Measurements from ENCODE around the gene PIGM. TPM values are rescaled to one million over a fixed set of nuclear protein-coding genes. Genes with fewer than 3 reads are reported as not detected.

The PIGM gene
- total and polyA plus RNA-seq, 2 of the 13 experiments (the other 11 are each of a cell fraction or from before 2014, with no cell fraction given) = 3.4 to 4.6 TPM

DNA sequence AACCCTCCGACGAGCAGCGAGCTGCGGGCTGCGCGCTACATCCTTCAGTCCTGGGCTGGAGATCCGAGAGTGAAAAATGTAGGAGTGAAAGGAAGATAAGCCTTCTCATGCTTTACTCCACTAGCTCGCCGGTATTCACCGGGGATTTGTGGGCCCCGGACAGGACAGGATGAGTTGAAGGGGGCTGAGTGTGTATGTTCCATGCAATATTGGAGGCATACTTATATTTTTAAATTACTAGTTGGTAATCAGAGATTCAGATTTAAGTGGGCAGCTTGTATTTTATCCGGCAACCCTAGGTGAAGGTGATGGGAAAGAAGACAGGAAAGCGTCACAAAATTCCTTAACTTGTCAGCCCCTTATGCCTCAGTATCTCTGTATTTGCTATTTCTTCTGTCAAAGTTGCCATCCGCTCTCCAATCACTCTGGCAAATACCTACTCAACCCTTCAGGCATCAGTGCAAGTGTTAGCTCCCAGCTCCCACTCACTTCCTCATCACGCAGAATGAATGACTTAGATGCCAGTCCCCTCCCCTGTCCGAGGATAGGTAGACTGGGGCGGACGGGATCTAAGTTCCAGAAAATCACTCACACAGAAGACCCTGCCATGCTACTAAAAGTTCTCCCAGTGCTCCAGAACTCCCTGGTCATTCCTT is 503 bp upstream of the PIGM start (continued):
- TF ChIP-seq ZNF768 (CRISPR knock-in tag; IDR thresholded peaks at IDR 0.05) = no peak
- no peak for TF ChIP-seq YEATS4 (CRISPR knock-in tag; IDR thresholded peaks at IDR 0.05; ENCODE audit: borderline replicate concordance)
- no peak for TF ChIP-seq NCOA1 (CRISPR knock-in tag; IDR thresholded peaks at IDR 0.05)
- TF ChIP-seq ZFX (CRISPR knock-in tag; IDR thresholded peaks at IDR 0.05; ENCODE audit: low read depth) = peak; percentile 33; the same call in 1 of the 2 replicates
- no peak for TF ChIP-seq ZSCAN30 (CRISPR knock-in tag; IDR thresholded peaks at IDR 0.05)
- 0 out of 2 replicates have a peak, but pooled peaks have one; percentile 40 for TF ChIP-seq SNAPC2 (CRISPR knock-in tag; IDR thresholded peaks at IDR 0.05)

GRCh38 chr1:160030657-160031364 is 979 bp downstream of the PIGM start:
- no peak overlapping the region for H2AFZ ChIP-seq (ENCODE audit: low read length)
- H3K4me1 ChIP-seq (ENCODE audit: insufficient read depth, low read length) = peaks cover 28% of the 10 kb centered on the region
- BruUV-seq (replicated peaks) = no TSS peak
- 1% methylated on average over 19 of the region's 23 CpGs for WGBS (ENCODE audit: low lambda C conversion rate)
- FAIRE-seq (peak; percentile 15), DNase-seq (ENCODE audit: low spot score) (no peak), ATAC-seq (peak; percentile 56)
- H3K4me3 ChIP-seq (replicated peaks in 1 of 3; ENCODE audit: insufficient read depth in 1 of 3, low read depth in 2 of 3, low read length in 3 of 3) = peak overlapping the region; percentile 66 to 92 (median 84)
- H3K4me2 ChIP-seq (ENCODE audit: low read depth, low read length) = peak overlapping the region; percentile 97
- ChIA-PET CTCF (ENCODE audit: low intra/inter-chr PET ratio, low total read pairs) (no interaction called here), POLR2A (interaction anchor here (0.9 to 1.7 kb wide), 4 partner anchors 16 to 254 kb away, joined by 3 to 8 read pairs (median 5); partner anchors contain the start of genes KCNJ10 and PEX19)
- in situ Hi-C loops (cut with HindIII; ENCODE audit: extremely low pct_ligation_motif_present, low pct_unique_long_range_greater_than_20kb) = no loop called here
- peak overlapping the region; percentile 76 for H3K9ac ChIP-seq (ENCODE audit: insufficient read depth, low read depth, low read length)
- H4K20me1 ChIP-seq (ENCODE audit: insufficient read depth, low read length) = no peaks in the 10 kb centered on the region
- H3K27ac ChIP-seq (ENCODE audit: extremely low read length, insufficient read depth, low read length) = peak overlapping the region; percentile 76
- H3K9me3 ChIP-seq (ENCODE audit: low read length) = no peaks in the 10 kb centered on the region
- intact Hi-C loops (cut with micrococcal nuclease; ENCODE audit: unreplicated experiment) = no loop called here
- H3K36me3 ChIP-seq (replicated peaks in 1 of 2; ENCODE audit: control insufficient read depth in 1 of 2, insufficient read depth in 2 of 2, low read length in 2 of 2) = no peaks in the 10 kb centered on the region
- H3K79me2 ChIP-seq (ENCODE audit: insufficient read depth, low read length) = peaks cover 21% of the 10 kb centered on the region
- H3K27me3 ChIP-seq (ENCODE audit: control insufficient read depth in 1 of 2, insufficient read depth in 2 of 2, low read length in 2 of 2) = no peaks in the 10 kb centered on the region; a peak in 1 of 5 replicates
- TF ChIP-seq MAZ (IDR thresholded peaks at IDR 0.05; ENCODE audit: borderline replicate concordance, low read depth, low read length) (no peak), MAZ (CRISPR knock-in tag; IDR thresholded peaks at IDR 0.05; ENCODE audit: low read depth) (no peak), ZSCAN31 (CRISPR knock-in tag; IDR thresholded peaks at IDR 0.05; ENCODE audit: low read depth) (peak; percentile 5; the same call in 1 of the 2 replicates), ZNF441 (CRISPR knock-in tag; IDR thresholded peaks at IDR 0.05; ENCODE audit: borderline replicate concordance) (no peak), ZNF547 (CRISPR knock-in tag; IDR thresholded peaks at IDR 0.05) (no peak), ZBTB39 (CRISPR knock-in tag; IDR thresholded peaks at IDR 0.05) (no peak), ASH2L (IDR thresholded peaks at IDR 0.05; ENCODE audit: insufficient read length, low read depth, low read length) (peak; percentile 17), MAX (IDR thresholded peaks at IDR 0.05) (0 out of 2 replicates have a peak, but pooled peaks have one; percentile 20), SSRP1 (CRISPR knock-in tag; IDR thresholded peaks at IDR 0.05) (peak; percentile 32; the same call in 1 of the 2 replicates), EED (CRISPR knock-in tag; IDR thresholded peaks at IDR 0.05) (no peak), ZNF552 (CRISPR knock-in tag; IDR thresholded peaks at IDR 0.05; ENCODE audit: borderline replicate concordance) (no peak), GABPB1 (CRISPR knock-in tag; IDR thresholded peaks at IDR 0.05) (no peak), ATF7-NPFF (CRISPR knock-in tag; IDR thresholded peaks at IDR 0.05; ENCODE audit: low read depth) (no peak), ZNF530 (CRISPR knock-in tag; IDR thresholded peaks at IDR 0.05; ENCODE audit: low read depth) (no peak), ATF3 (CRISPR knock-in tag; IDR thresholded peaks at IDR 0.05) (no peak)
